GM20431 (cell line): ENCODE data around the gene SMS.
"Not testable (repeated sequence)": the region's sequence is repeated elsewhere in the genome, so short reads cannot be mapped to it uniquely, and the experiment has no call there.

Source experiments
- in situ Hi-C: fragments of 300-500 bp; cut with MseI, MboI; formaldehyde crosslinking; loops from one replicate; pipeline ENCODE4 v1.15.0; 2020; ENCODE audit warnings: low sequenced_read_pairs; ENCODE audit not compliant: unreplicated experiment

Gene SMS

DNA sequence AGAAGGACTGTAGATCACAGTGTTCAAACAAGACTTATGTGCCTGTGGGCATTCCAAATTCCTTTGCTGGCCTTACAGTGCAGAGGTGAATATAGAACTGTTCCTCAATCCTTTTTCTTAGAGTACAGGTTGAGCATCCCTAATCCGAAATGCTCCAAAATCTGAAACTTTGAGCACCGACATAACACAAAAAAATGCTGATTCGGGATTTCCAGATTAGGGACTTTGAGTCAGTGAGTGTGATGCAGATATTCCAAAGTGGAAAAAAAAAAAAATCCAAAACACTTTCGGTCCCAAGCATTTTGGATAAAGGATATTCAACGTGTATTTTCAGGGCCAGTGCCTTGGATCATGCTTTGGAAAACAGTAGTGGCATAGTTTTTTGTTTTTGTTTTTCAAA, 9.2 kb downstream of the SMS start:
- in situ Hi-C loops: no loop called here

DNA sequence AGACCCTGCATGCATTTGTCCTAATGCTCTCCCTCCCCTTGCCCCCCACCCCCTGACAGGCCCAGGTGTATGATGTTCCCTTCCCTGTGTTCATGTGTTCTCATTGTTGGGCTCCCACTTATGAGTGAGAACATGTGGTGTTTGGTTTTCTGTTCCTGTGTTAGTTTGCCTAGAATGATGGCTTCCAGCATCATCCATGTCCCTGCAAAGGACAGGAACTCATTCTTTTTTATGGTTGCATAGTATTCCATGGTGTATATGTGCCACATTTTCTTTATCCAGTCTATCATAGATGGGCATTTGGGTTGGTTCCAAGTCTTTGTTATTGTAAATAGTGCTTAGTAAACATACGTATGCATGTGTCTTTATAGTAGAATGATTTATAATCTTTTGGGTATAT, 10.0 kb downstream of the SMS start:
- in situ Hi-C loops: not testable (repeated sequence)

- in situ Hi-C loops: no loop called here
These were observed 12.1 kb downstream of the SMS start for GRCh38 chrX:21952624-21953023.

GRCh38 chrX:21953195-21953830, 12.8 kb downstream of the SMS start:
- in situ Hi-C loops: not testable (repeated sequence)

- in situ Hi-C loops: no loop called here
These were observed 15.1 kb downstream of the SMS start for GRCh38 chrX:21955403-21956189.

GRCh38 chrX:21956783-21957182, 16.3 kb downstream of the SMS start:
- in situ Hi-C loops: no loop called here

- in situ Hi-C loops: no loop called here
These were observed 17.7 kb downstream of the SMS start for GRCh38 chrX:21958187-21958586.

- in situ Hi-C loops: no loop called here
These were observed 18.4 kb downstream of the SMS start for GRCh38 chrX:21958916-21959315.

DNA sequence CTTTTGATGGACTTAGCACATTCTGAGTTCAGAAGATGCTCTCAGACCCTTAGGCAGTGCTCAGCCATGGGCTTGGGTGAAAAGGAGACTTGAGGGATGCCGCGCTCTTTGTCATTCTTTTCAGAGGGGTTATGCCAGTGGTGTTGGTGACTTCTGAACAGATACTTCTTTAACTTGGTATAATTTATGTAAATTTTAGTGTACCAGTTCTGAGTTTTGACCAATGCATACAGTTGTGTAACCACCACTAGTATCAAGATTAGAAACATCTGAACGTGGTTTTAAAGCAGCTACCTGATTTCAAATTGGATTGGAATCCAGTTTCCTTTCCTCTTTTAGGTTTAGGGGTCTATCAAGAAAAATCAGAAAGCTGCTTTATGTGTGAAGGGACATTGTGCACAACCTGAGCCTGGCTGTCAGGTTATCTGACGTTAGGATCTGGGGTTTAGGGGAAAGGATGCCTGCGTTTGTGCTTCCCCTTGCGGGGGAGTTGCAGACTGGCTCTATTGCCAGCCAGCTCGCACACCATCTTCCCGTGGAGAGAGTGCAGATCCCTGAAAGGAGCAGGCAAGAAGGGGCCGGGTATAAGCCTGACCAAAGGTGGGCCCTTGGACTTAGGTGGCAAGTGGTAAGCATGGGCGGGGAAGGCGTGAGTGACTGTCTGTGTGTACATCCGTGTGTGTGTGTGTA, 19.0 kb downstream of the SMS start:
- in situ Hi-C loops: no loop called here

DNA sequence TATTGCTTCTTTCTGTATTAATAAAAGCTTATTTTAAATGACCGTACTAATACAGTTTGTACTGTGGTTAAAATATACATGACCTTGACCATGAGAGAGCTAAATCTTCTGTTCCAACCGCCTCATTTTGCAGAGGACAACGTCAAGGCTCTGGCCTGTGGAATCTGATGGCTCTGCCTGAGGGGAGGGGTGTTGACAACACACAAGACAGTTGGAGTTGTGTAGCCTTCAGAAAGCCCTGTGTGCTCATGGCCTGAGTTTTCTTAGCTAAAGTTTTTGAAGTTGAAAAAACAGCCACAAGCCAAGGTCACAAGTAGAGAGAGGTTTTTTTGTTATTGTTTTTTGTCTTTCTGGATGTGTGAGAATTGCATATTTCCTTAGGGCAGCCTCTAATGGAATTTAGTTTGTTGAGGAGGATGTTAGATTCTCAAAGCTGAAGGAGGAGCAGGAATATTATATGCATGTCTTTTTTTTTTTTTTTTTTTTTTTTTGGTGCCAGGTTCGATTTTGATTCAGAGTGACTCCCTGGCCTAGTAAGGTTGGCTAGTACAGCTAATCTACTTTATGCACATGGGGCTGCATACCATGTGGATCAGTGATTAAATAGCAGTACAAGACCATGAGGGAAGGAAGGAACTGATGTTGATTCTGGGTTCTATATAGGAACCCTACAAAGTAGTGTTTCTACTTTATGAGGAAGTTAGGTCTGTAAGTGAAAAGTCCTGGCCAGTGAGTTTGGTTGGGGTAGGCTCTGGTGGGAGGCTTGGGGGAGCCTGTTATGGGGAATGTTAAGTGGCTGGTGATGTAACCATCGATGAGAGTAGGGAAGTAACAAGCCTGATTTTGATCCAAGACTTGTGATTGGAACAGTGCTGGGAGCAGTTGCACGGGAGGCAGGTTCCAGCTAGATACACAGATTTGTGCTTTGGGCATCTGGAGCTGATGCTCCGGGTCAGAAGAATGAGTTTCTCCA, 20.3 kb downstream of the SMS start:
- in situ Hi-C loops: no loop called here

DNA sequence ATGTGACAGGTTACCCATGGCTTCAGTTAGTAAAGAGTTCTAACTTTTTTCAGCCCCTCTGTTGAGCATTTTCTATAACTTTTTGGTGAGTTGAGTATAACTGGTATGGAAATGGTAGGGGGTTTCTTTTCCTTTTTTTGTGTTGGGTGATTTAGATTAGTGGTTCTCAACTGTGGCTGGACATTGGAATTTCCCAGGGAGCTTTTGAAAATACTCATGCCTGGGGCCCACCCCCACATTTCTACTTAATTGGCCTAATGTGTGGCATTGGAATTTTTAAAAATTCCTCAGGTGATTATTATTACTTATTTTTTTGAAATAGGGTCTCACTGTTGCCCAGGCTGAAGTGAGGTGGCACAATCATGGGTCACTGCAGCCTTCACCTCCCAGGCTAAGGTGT, 21.9 kb downstream of the SMS start:
- in situ Hi-C loops: no loop called here

- in situ Hi-C loops: no loop called here
These were observed 22.8 kb downstream of the SMS start for GRCh38 chrX:21963269-21963668.

- in situ Hi-C loops: no loop called here
These were observed 23.4 kb downstream of the SMS start for GRCh38 chrX:21963731-21964405.

DNA sequence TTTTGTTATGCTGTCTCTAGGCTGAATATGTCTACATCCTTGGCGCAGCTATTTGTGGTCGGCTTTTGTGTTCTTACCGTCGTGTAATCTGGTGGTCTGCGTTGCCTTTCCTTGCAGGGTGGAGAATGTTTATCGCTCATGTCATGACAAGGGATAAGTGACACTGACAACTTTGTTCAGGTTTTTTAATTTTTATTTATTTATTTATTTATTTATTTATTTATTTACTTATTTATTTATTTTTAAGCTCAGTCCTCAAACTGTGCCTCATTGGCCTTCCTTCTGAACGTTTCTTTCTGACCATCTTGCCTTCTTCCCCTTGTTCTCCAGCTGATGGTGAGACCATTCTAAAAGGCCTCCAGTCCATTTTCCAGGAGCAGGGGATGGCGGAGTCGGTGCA, 26.4 kb downstream of the SMS start:
- in situ Hi-C loops: no loop called here

DNA sequence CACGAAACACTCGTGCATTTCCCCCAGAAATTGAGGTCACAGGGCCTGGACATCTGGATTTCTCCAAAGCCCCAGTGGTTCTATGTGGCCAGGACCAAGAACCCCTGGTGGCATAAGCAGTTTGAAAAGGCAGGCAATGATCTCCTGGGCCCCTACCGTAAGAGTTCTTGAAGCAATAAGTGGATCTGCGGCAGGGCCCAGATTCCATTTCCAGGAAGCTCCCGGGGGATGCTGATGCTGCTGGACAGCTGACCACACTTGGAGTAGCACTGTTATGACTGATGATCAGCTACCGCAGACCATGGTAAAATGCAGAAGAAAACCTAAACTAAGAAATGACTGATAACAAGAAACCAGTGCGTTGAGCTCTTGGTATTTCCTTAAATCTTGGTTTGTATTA, 27.8 kb downstream of the SMS start:
- in situ Hi-C loops: no loop called here

DNA sequence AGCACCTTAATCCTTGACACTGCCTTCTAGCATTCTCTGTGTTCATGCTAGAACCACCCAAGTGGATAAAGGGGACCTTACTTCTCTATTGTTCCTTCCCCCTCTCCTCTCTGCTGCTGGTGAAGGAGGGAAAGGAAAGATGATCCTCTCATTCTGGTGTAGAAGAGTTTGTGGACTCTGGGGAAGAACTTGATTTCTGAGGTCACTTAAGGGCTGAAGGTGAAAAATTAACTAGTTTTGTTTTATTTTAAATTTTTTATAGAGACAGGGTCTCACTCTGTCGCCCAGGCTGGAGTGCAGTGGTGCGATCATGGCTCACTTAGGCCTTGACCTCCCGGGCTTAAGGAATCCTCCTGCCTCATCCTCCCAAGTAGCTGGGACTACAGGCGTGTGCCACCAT, 29.8 kb downstream of the SMS start:
- in situ Hi-C loops: no loop called here

DNA sequence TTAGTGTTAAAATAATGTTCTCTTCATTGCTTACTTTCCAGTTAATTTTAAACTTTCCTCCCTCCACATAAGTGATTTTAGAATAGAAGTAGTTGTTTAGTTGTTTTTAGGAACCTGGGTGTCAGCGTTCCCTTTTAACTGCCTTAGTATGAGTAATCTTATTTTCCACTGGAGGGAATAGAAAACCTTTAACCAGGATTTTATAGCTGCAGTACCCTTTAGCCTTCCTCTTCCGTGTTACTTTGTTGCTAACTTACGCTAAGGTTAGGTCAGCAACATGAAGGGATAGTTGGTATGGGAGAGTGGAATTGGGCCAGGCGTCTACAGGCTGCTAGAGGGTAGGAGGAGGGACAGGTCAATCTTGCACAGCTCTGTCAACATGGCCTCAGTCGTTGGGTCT, 31.5 kb downstream of the SMS start:
- in situ Hi-C loops: no loop called here

DNA sequence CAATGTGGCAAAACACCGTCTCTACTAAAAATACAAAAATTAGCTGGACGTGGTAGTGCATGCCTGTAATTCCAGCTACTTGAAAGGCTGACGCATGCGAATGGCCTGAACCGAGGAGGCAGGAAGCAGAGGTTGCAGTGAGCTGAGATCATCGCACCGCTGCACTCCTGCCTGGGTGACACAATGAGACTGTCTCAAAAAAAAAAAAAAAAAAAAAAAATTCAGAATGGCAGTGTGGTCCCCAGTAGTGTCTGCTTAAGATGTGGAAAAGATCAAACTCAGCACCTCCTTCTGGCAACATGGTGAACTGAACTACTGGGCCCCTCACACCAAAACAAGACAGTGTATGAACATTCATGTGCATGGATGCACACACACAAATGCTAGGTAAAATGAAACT, 32.2 kb downstream of the SMS start:
- in situ Hi-C loops: no loop called here

DNA sequence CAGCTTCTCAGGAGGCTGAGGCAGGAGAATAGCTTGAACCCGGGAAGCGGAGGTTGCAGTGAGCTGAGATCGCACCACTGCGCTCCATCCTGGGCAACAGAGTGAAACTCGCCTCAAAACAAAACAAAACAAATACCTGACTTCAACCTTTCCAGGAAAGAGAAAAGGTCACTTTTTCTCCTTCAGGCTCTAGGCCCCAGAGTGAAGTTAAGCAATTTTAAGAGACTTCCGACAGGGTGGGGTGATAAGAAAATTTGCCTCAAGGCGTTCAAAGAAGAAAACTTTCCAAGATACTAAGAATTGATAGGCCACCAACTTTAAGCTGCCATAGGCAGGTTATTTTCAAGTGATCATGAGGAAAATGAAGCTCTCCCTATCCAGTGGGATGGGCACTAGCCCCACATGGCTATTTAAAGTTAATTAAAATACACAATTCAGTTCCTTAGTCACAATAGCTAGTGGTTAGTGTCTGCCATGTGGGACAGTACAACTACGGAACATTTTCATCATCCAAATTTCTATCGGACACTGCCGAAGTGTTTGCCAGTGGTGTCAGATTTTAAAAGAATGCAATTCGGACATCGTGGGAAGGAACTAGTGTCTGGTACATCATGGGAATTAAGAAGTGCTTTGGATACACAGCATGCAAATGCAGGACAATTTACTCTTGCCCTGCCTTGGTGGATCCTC, 33.0 kb downstream of the SMS start:
- in situ Hi-C loops: no loop called here
